Measurements from ENCODE around the gene LCE1D.

The LCE1D gene

GRCh38 chr1:152770411-152770810, 26.1 kb upstream of the LCE1D start:
- Histone ChIP-seq H3K36me3 (no peaks in the 10 kb centered on the region), H3K27ac (no peak overlapping the region), H3K27me3 (ENCODE audit: insufficient read depth, low read depth, severe bottlenecking) (peaks cover 79% of the 10 kb centered on the region), H3K9me3 (ENCODE audit: severe bottlenecking) (no peaks in the 10 kb centered on the region), H3K4me3 (ENCODE audit: low read depth, low read length) (no peak overlapping the region)
- TF ChIP-seq CTCF (IDR thresholded peaks at IDR 0.05; ENCODE audit: low read depth, low read length): no peak
- no peak for DNase-seq

GRCh38 chr1:152774875-152775274, 21.6 kb upstream of the LCE1D start, which contains the start of gene LCE1F:
Gene LCE1F (plus strand): TSS chr1:152775140. CDS start chr1:152776372, 1,232 bp downstream.
- peak; percentile 60 for TF ChIP-seq CTCF (IDR thresholded peaks at IDR 0.05; ENCODE audit: low read depth, low read length)
- no peaks in the 10 kb centered on the region for H3K9me3 ChIP-seq (ENCODE audit: severe bottlenecking)

GRCh38 chr1:152776361-152776760, 20.2 kb upstream of the LCE1D start:
- Histone ChIP-seq H3K36me3 (no peaks in the 10 kb centered on the region), H3K27ac (no peak overlapping the region), H3K27me3 (ENCODE audit: insufficient read depth, low read depth, severe bottlenecking) (peaks cover 80% of the 10 kb centered on the region), H3K9me3 (ENCODE audit: severe bottlenecking) (no peaks in the 10 kb centered on the region), H3K4me3 (ENCODE audit: low read depth, low read length) (no peak overlapping the region)
- no peak for DNase-seq
- TF ChIP-seq CTCF (IDR thresholded peaks at IDR 0.05; ENCODE audit: low read depth, low read length): no peak

More at GRCh38 chr1:152774875-152775274, 21.6 kb upstream of the LCE1D start, which contains the start of gene LCE1F:
- DNase-seq: peak; percentile 32
- H3K36me3 ChIP-seq: no peaks in the 10 kb centered on the region
- no peak within 1 kb of the TSS for H3K27ac ChIP-seq
- H3K4me3 ChIP-seq (ENCODE audit: low read depth, low read length): no peak within 1 kb of the TSS
- peaks cover 79% of the 10 kb centered on the region for H3K27me3 ChIP-seq (ENCODE audit: insufficient read depth, low read depth, severe bottlenecking)

- no peaks in the 10 kb centered on the region for H3K36me3 ChIP-seq
- peak; percentile 86 for TF ChIP-seq CTCF (IDR thresholded peaks at IDR 0.05; ENCODE audit: low read depth, low read length)
- peak; percentile 66 for DNase-seq
- no peak overlapping the region for H3K27ac ChIP-seq
- no peaks in the 10 kb centered on the region for H3K9me3 ChIP-seq (ENCODE audit: severe bottlenecking)
- H3K4me3 ChIP-seq (ENCODE audit: low read depth, low read length): no peak overlapping the region
- peaks cover 90% of the 10 kb centered on the region for H3K27me3 ChIP-seq (ENCODE audit: insufficient read depth, low read depth, severe bottlenecking)
Observed at GRCh38 chr1:152777510-152778137, 18.9 kb upstream of the LCE1D start.

GRCh38 chr1:152783095-152783494, 13.4 kb upstream of the LCE1D start:
- TF ChIP-seq CTCF (IDR thresholded peaks at IDR 0.05; ENCODE audit: low read depth, low read length): no peak
- no peak overlapping the region for H3K27ac ChIP-seq
- H3K27me3 ChIP-seq (ENCODE audit: insufficient read depth, low read depth, severe bottlenecking): peaks cover 88% of the 10 kb centered on the region
- DNase-seq: no peak
- no peak overlapping the region for H3K4me3 ChIP-seq (ENCODE audit: low read depth, low read length)
- no peaks in the 10 kb centered on the region for H3K9me3 ChIP-seq (ENCODE audit: severe bottlenecking)
- no peaks in the 10 kb centered on the region for H3K36me3 ChIP-seq

- no peaks in the 10 kb centered on the region for H3K36me3 ChIP-seq
- H3K27ac ChIP-seq: no peak within 1 kb of the TSS
- no peak within 1 kb of the TSS for H3K4me3 ChIP-seq (ENCODE audit: low read depth, low read length)
- TF ChIP-seq CTCF (IDR thresholded peaks at IDR 0.05; ENCODE audit: low read depth, low read length): no peak
- H3K9me3 ChIP-seq (ENCODE audit: severe bottlenecking): no peaks in the 10 kb centered on the region
- peaks cover 60% of the 10 kb centered on the region for H3K27me3 ChIP-seq (ENCODE audit: insufficient read depth, low read depth, severe bottlenecking)
- no peak for DNase-seq
Observed at GRCh38 chr1:152786077-152786476, 10.4 kb upstream of the LCE1D start, which contains the start of gene LCE1E. Gene LCE1E (plus strand): TSS chr1:152786257. CDS start chr1:152787300, 1,043 bp downstream.

Data from WERI-Rb-1 (cell line).